ENCODE measurements around the gene RPS16. TPM values are rescaled to one million over a fixed set of nuclear protein-coding genes. Genes with fewer than 3 reads are reported as not detected.

Gene RPS16
- total and polyA plus RNA-seq, 2 donors from 2014 or later: 1,461 to 1,965 TPM

- Histone ChIP-seq H3K9ac (ENCODE audit: low read length in 3 of 3) (no peak overlapping the region), H3K27ac (ENCODE audit: low read depth in 2 of 2, low read length in 2 of 2) (no peak overlapping the region), H3K4me1 (ENCODE audit: control insufficient read depth in 2 of 3, insufficient read depth in 2 of 3, low read depth in 1 of 3, low read length in 3 of 3) (peaks cover 0 to 21% (median 16%) of the 10 kb centered on the region in 3 donors), H3K36me3 (ENCODE audit: control insufficient read depth in 2 of 3, insufficient read depth in 3 of 3, low read length in 3 of 3) (peaks cover 7 to 24% (median 9%) of the 10 kb centered on the region in 3 donors), H3K4me3 (ENCODE audit: low read length in 3 of 3) (no peak overlapping the region), H3K27me3 (ENCODE audit: control insufficient read depth, insufficient read depth, low read length) (no peaks in the 10 kb centered on the region), H3K9me3 (ENCODE audit: control insufficient read depth in 2 of 3, insufficient read depth in 1 of 3, low read length in 3 of 3) (no peaks in the 10 kb centered on the region)
- FAIRE-seq: no peak
- intact Hi-C loops (cut with DNase I): no loop called here
- DNase-seq: no peak
- TF ChIP-seq CTCF (IDR thresholded peaks at IDR 0.05; ENCODE audit: borderline replicate concordance, extremely low read depth, insufficient read depth): no peak
These were observed 3.1 kb downstream of the RPS16 start for GRCh38 chr19:39432677-39433025.

- peaks cover 7 to 24% (median 9%) of the 10 kb centered on the region in 3 donors for H3K36me3 ChIP-seq (ENCODE audit: control insufficient read depth in 2 of 3, insufficient read depth in 3 of 3, low read length in 3 of 3)
- H3K9me3 ChIP-seq (ENCODE audit: control insufficient read depth in 2 of 3, insufficient read depth in 1 of 3, low read length in 3 of 3): no peaks in the 10 kb centered on the region
- FAIRE-seq (no peak), DNase-seq (no peak)
- H3K27ac ChIP-seq (ENCODE audit: low read depth in 2 of 2, low read length in 2 of 2): peak overlapping the region in 1 of 2 donors; percentile 8
- no peak for TF ChIP-seq CTCF (IDR thresholded peaks at IDR 0.05; ENCODE audit: borderline replicate concordance, extremely low read depth, insufficient read depth)
- H3K27me3 ChIP-seq (ENCODE audit: control insufficient read depth, insufficient read depth, low read length): no peaks in the 10 kb centered on the region
- peaks cover 0 to 15% (median 11%) of the 10 kb centered on the region in 3 donors for H3K4me1 ChIP-seq (ENCODE audit: control insufficient read depth in 2 of 3, insufficient read depth in 2 of 3, low read depth in 1 of 3, low read length in 3 of 3)
- H3K4me3 ChIP-seq (ENCODE audit: low read length in 3 of 3): no peak overlapping the region
- intact Hi-C loops (cut with DNase I): no loop called here
- H3K9ac ChIP-seq (ENCODE audit: low read length in 3 of 3): no peak overlapping the region
These were observed 4.8 kb downstream of the RPS16 start for GRCh38 chr19:39430675-39431593.

- DNase-seq: peak; percentile 92 to 98 (median 93)
- peaks cover 0 to 5% (median 3%) of the 10 kb centered on the region in 3 donors for H3K4me1 ChIP-seq (ENCODE audit: control insufficient read depth in 2 of 3, insufficient read depth in 2 of 3, low read depth in 1 of 3, low read length in 3 of 3)
- H3K27ac ChIP-seq (ENCODE audit: low read depth in 2 of 2, low read length in 2 of 2): peak overlapping the region; percentile 53 to 65
- intact Hi-C loops (cut with DNase I): no loop called here
- H3K27me3 ChIP-seq (ENCODE audit: control insufficient read depth, insufficient read depth, low read length): no peaks in the 10 kb centered on the region
- H3K4me3 ChIP-seq (ENCODE audit: low read length in 3 of 3): peak overlapping the region in 1 of 3 donors; percentile 39
- FAIRE-seq: no peak
- H3K9ac ChIP-seq (ENCODE audit: low read length in 3 of 3): no peak overlapping the region
- TF ChIP-seq CTCF (IDR thresholded peaks at IDR 0.05; ENCODE audit: borderline replicate concordance, extremely low read depth, insufficient read depth): no peak
- H3K36me3 ChIP-seq (ENCODE audit: control insufficient read depth in 2 of 3, insufficient read depth in 3 of 3, low read length in 3 of 3): peaks cover 3 to 12% (median 5%) of the 10 kb centered on the region in 3 donors
- no peaks in the 10 kb centered on the region for H3K9me3 ChIP-seq (ENCODE audit: control insufficient read depth in 2 of 3, insufficient read depth in 1 of 3, low read length in 3 of 3)
These were observed 7.3 kb downstream of the RPS16 start for GRCh38 chr19:39428283-39429112.
